GM10266 (cell line): ENCODE results near the gene TAF4B.
A peak's percentile ranks its signal among the peaks of the same experiment; 100 is the strongest.

Experiments
- DNase-seq: peaks from one replicate; pipeline ENCODE4 v3.0.0; 2012; ENCODE audit errors: extremely low spot score
- TF ChIP-seq, protein P1 (sequence below): IDR thresholded peaks from 2 replicates; pipeline ENCODE4 v1.5.1; 2012; ENCODE audit warnings: mild to moderate bottlenecking, low read depth; ENCODE audit not compliant: control insufficient read depth, insufficient read depth; ENCODE audit errors: missing control alignments

TAF4B gene

DNA sequence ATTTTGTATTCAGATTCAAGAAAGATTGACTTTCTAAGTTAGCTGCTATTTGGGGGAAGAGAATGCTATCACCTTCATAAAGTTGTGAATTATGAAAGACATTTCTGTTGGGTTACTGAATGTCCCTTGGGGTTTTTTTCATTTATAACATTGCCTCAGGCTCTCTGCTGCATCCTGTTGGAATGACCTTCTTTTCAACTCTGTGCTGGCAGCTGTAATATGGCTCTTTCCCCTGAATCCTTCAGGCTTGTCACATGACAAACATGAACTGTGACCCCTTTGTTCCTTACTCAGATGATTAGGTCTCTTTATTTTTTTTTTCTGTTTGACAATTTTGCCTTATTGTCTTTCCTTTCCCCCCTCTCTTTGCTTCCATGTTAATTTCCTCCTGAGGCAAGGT, 159.8 kb downstream of the TAF4B start:
- TF ChIP-seq, protein P1, sequence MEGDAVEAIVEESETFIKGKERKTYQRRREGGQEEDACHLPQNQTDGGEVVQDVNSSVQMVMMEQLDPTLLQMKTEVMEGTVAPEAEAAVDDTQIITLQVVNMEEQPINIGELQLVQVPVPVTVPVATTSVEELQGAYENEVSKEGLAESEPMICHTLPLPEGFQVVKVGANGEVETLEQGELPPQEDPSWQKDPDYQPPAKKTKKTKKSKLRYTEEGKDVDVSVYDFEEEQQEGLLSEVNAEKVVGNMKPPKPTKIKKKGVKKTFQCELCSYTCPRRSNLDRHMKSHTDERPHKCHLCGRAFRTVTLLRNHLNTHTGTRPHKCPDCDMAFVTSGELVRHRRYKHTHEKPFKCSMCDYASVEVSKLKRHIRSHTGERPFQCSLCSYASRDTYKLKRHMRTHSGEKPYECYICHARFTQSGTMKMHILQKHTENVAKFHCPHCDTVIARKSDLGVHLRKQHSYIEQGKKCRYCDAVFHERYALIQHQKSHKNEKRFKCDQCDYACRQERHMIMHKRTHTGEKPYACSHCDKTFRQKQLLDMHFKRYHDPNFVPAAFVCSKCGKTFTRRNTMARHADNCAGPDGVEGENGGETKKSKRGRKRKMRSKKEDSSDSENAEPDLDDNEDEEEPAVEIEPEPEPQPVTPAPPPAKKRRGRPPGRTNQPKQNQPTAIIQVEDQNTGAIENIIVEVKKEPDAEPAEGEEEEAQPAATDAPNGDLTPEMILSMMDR, result no peak
- no peak for DNase-seq

DNA sequence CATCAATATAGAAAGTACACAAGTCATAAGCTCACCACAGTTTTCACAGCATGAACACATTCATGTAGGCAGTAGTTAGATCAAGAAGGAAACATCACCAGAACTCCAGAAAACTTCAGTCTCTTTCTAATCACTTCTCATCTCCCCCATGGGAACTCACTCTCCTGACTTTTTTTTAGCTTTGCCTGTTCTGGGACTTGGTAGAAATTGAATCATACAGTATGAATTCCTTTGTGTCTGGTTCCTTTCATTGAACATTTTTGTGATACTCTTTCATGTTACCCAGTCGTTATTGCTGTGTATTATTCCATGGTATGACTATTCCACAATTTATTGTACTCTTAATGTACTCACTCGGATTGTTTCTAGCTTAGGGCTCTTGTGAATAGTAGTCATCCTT, 160.2 kb downstream of the TAF4B start:
- no peak for DNase-seq
- TF ChIP-seq, protein P1, result no peak

DNA sequence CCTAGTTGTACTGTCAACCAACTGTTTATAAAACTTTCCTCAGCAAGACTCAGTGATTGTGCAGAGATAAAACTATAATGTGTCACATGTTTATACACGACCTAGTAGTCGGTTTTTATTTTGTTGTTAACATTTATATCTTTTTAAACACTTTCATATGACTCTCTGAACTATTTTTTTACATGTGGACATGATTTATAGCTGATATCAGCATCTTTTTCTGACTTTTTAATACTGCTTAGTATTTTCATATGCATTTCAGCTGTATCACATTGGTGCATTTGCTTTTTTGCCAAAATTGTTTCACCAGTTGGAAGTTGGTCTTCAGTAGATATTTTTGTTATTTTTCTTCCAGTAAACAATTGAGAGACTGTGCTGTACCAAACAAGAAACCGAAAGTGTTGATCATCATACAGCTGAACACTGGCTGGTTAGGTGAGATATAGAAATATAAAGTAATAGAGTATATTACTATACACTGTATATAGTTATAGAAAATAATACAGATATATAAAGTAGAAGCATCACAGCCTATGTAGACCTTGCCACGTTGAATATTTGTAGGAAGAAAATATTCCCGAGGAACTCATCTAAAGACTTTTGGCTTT, 167.9 kb downstream of the TAF4B start:
- DNase-seq, result no peak
- TF ChIP-seq, protein P1, result no peak

DNA sequence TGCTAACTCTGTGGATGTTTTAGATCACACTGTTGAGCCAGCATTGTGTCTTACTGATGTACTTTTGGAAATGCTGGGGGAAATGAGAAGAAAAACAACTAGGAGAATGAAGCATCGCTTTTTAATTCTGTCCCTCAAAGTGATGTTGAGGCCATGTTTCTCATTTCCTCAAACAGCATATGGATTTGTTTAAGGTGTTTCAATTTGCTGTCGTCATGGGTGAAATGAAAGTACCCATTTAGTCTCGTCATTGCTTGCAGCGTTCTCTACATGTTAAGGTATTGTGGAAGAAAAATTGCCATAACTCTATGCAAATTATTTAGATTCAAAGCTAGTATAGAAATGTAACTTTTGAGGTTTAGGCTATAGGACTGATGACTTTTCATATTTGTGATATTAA, 170.8 kb downstream of the TAF4B start:
- TF ChIP-seq, protein P1, result no peak
- DNase-seq, result no peak

DNA sequence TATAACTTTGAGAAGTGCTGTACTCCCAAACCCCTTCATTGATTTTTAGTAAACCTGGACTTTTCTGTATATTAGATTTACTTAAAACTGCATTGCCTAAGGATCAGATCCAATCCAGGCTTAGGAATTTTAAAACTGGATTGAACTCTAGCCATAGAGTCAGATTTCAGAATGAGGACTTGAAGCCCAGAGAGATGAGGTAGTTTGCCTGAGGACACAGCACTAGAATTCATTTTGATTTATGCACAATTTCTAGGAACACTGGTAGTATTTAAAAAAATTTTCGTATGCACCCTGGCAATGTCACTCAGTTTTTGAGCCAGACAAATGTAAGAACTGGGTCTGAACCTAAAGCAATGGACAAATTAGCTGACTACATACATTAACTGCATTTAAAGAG, 177.2 kb downstream of the TAF4B start:
- TF ChIP-seq, protein P1, result no peak

DNA sequence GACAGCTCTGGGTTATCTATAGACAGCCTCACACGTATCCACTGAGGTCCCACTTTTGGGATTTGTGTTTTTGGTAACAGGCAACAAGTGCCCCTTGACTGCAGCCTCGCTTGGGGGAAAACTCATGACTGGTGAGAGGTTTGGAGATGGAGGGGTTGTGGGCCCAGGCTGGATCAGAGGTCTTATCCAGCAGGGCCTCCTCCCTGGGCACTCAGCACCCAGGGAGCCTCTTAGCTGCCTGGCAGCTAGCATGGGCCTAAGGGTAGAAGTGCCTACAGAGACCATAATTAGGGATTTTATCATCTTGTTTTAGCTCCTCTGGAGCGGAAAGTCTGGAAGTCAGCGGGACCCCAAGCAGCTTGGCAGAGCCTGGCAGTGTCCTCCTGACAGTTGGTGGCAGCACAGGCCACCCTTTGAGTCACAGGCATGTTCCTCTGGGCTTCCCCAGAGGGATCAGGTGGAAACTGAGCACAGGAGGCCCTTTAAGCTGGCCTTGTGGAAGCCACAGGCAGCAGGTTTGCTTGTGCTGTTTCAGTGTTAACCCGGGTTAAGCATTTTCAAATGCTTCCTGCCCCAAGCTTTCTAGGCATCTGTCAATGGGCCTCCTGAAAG, 179.1 kb downstream of the TAF4B start:
- peak; percentile 57 for DNase-seq
- TF ChIP-seq, protein P1, result peak; percentile 81

More for the DNA sequence above, 177.2 kb downstream of the TAF4B start:
- DNase-seq, result no peak

DNA sequence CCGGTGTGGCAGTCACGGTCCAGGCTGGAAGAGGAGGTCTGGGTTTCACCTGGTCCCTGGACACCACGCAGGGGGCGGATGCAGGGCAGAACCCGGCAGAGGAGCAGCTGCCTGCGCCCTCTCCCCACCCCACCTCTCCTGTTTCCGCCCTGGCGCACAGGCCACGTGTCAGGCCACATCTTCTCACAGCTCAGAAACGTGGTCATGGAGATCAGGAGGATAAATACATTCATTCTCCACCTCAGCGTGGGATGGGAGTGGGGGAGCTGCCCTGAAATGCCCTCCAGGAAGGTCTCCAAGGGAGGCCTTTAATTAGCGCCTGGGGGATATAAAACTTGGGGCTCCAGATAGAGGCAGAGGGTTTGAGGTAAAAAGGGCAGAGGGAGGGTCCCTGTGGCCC, 180.1 kb downstream of the TAF4B start:
- no peak for DNase-seq
- TF ChIP-seq, protein P1, result no peak
